Measurements from ENCODE around the gene KCNJ3. TPM values are rescaled to one million over a fixed set of nuclear protein-coding genes. Genes with fewer than 3 reads are reported as not detected.

Gene KCNJ3
- total and polyA plus RNA-seq, 2 of the 13 experiments (the other 11 are each of a cell fraction or from before 2014, with no cell fraction given): not detected

DNA sequence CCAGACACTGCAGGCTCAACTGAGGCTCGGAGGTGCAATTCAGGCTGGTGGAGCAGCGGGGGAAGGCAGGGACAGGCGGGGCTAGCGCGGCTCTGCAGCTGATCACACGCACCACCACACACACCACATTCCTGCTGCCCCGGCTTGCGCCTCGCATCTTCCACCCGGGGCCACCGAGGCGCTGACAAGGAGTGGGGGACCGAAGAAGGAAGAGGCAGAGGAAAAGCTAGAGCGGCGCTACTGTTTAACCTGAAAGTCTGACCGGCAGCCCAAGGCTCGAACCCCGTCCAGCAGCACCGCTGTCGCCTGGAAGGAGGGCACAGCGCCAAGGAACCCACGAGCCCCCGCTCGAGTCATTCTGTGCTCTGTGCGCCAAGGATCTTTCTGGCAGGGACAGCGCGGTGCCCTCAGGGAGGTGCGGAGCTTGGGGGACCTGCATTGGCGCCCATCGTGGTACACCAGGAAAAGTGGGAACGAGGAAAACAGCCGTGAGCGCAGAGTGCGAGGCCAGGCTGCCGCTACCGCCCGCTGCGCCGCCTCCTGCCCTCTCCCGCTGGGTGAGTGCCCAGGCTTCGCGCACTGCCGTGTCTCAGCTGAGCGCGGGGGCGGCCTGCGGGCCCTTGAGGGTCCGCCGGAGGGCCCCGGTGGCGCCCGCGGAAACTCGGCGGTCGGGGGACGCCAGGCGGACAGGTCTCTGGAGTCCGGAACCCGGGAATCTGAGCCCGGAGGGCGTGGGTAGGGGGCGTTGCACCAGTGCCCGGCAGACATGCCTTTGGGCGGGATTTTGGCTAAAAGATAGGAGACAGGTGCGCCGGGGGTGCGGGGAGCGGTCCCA lies 860 bp upstream of the KCNJ3 start (continued):
- TF ChIP-seq, protein P1, sequence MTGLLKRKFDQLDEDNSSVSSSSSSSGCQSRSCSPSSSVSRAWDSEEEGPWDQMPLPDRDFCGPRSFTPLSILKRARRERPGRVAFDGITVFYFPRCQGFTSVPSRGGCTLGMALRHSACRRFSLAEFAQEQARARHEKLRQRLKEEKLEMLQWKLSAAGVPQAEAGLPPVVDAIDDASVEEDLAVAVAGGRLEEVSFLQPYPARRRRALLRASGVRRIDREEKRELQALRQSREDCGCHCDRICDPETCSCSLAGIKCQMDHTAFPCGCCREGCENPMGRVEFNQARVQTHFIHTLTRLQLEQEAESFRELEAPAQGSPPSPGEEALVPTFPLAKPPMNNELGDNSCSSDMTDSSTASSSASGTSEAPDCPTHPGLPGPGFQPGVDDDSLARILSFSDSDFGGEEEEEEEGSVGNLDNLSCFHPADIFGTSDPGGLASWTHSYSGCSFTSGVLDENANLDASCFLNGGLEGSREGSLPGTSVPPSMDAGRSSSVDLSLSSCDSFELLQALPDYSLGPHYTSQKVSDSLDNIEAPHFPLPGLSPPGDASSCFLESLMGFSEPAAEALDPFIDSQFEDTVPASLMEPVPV (CRISPR knock-in tag; IDR thresholded peaks at IDR 0.05): no peak
- TF ChIP-seq, protein P2, sequence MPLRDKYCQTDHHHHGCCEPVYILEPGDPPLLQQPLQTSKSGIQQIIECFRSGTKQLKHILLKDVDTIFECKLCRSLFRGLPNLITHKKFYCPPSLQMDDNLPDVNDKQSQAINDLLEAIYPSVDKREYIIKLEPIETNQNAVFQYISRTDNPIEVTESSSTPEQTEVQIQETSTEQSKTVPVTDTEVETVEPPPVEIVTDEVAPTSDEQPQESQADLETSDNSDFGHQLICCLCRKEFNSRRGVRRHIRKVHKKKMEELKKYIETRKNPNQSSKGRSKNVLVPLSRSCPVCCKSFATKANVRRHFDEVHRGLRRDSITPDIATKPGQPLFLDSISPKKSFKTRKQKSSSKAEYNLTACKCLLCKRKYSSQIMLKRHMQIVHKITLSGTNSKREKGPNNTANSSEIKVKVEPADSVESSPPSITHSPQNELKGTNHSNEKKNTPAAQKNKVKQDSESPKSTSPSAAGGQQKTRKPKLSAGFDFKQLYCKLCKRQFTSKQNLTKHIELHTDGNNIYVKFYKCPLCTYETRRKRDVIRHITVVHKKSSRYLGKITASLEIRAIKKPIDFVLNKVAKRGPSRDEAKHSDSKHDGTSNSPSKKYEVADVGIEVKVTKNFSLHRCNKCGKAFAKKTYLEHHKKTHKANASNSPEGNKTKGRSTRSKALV (CRISPR knock-in tag; IDR thresholded peaks at IDR 0.05): 0 out of 2 replicates have a peak, but pooled peaks have one; percentile 29
- TF ChIP-seq ZNF17 (CRISPR knock-in tag; IDR thresholded peaks at IDR 0.05) (no peak), ZBTB1 (CRISPR knock-in tag; IDR thresholded peaks at IDR 0.05; ENCODE audit: borderline replicate concordance) (no peak), IRF2 (CRISPR knock-in tag; IDR thresholded peaks at IDR 0.05) (no peak)

DNA sequence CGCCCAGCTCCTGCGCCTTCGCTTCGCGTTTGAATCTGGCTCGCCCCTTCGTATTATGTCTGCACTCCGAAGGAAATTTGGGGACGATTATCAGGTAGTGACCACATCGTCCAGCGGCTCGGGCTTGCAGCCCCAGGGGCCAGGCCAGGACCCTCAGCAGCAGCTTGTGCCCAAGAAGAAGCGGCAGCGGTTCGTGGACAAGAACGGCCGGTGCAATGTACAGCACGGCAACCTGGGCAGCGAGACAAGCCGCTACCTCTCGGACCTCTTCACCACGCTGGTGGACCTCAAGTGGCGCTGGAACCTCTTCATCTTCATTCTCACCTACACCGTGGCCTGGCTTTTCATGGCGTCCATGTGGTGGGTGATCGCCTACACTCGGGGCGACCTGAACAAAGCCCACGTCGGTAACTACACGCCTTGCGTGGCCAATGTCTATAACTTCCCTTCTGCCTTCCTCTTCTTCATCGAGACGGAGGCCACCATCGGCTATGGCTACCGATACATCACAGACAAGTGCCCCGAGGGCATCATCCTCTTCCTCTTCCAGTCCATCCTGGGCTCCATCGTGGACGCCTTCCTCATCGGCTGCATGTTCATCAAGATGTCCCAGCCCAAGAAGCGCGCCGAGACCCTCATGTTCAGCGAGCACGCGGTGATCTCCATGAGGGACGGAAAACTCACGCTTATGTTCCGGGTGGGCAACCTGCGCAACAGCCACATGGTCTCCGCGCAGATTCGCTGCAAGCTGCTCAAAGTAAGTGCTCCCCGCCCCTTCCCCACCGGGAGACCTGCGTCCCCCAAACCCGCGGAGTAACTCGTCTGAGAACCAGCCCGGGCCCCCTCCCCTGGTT lies 453 bp downstream of the KCNJ3 start:
- no peaks in the 10 kb centered on the region for H3K36me3 ChIP-seq (replicated peaks in 1 of 2; ENCODE audit: control insufficient read depth in 1 of 2, insufficient read depth in 2 of 2, low read length in 2 of 2)
- ATAC-seq: peak; percentile 48
- H3K4me2 ChIP-seq (ENCODE audit: low read depth, low read length): no peak overlapping the region
- ChIA-PET CTCF (ENCODE audit: low intra/inter-chr PET ratio, low total read pairs) (no interaction called here), POLR2A (no interaction called here)
- BruUV-seq (replicated peaks): no TSS peak
- in situ Hi-C loops (cut with HindIII; ENCODE audit: extremely low pct_ligation_motif_present, low pct_unique_long_range_greater_than_20kb) (no loop called here), intact Hi-C loops (cut with micrococcal nuclease; ENCODE audit: unreplicated experiment) (no loop called here)
- no peak overlapping the region for H2AFZ ChIP-seq (ENCODE audit: low read length)
- no peak overlapping the region for H3K9ac ChIP-seq (ENCODE audit: insufficient read depth, low read depth, low read length)
- WGBS (ENCODE audit: low lambda C conversion rate): 65% methylated on average over 50 of the region's 60 CpGs
- H3K4me3 ChIP-seq (replicated peaks in 1 of 3; ENCODE audit: insufficient read depth in 1 of 3, low read depth in 2 of 3, low read length in 3 of 3): no peak overlapping the region
- H4K20me1 ChIP-seq (ENCODE audit: insufficient read depth, low read length): no peaks in the 10 kb centered on the region
- H3K27me3 ChIP-seq (ENCODE audit: control insufficient read depth in 1 of 2, insufficient read depth in 2 of 2, low read length in 2 of 2): peaks cover 0 to 20% of the 10 kb centered on the region in 2 experiments; a peak in 3 of 5 replicates
- H3K27ac ChIP-seq (ENCODE audit: extremely low read length, insufficient read depth, low read length): no peak overlapping the region
- H3K79me2 ChIP-seq (ENCODE audit: insufficient read depth, low read length): no peaks in the 10 kb centered on the region
- no peak for FAIRE-seq
- DNase-seq (ENCODE audit: low spot score): no peak
- no peaks in the 10 kb centered on the region for H3K9me3 ChIP-seq (ENCODE audit: low read length)
- no peak for TF ChIP-seq ZBTB3 (CRISPR knock-in tag; IDR thresholded peaks at IDR 0.05; ENCODE audit: borderline replicate concordance, low read depth)
- no peak for TF ChIP-seq EZH2 (conservative IDR thresholded peaks at IDR 0.05; ENCODE audit: low read depth, low read length)
- TF ChIP-seq, protein P3, sequence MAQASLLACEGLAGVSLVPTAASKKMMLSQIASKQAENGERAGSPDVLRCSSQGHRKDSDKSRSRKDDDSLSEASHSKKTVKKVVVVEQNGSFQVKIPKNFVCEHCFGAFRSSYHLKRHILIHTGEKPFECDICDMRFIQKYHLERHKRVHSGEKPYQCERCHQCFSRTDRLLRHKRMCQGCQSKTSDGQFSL (CRISPR knock-in tag; IDR thresholded peaks at IDR 0.05): no peak
- no peak for TF ChIP-seq FOXK2 (IDR thresholded peaks at IDR 0.05)
- TF ChIP-seq SOX5 (CRISPR knock-in tag; IDR thresholded peaks at IDR 0.05; ENCODE audit: borderline replicate concordance): no peak
- H3K4me1 ChIP-seq (ENCODE audit: insufficient read depth, low read length): no peaks in the 10 kb centered on the region
